HG02981 (cell line): ENCODE results near the gene AMIGO3.
A peak's percentile ranks its signal among the peaks of the same experiment; 100 is the strongest.
"Not testable (repeated sequence)": the region's sequence is repeated elsewhere in the genome, so short reads cannot be mapped to it uniquely, and the experiment has no call there.

Experiments
- ATAC-seq: cut with Tn5 transposase; IDR thresholded peaks from one replicate; pipeline ENCODE4 v1.9.1; 2021; ENCODE audit warnings: mild to moderate bottlenecking, moderate library complexity; ENCODE audit not compliant: unreplicated experiment

Gene AMIGO3

GRCh38 chr3:49689908-49690624 lies 29.4 kb downstream of the AMIGO3 start:
- not testable (repeated sequence) for ATAC-seq

- ATAC-seq, result peak; percentile 51
These were observed 30.2 kb downstream of the AMIGO3 start, which contains the start of the genes MST1 and RNF123 for GRCh38 chr3:49689046-49689907. Gene MST1, minus strand, starts transcription at chr3:49689474. Its CDS starts 783 bp downstream, at chr3:49688691. Gene RNF123, plus strand, starts transcription at chr3:49689557. Its CDS starts 1,609 bp downstream, at chr3:49691166.

GRCh38 chr3:49688338-49689045 lies 31.0 kb downstream of the AMIGO3 start:
- ATAC-seq, result not testable (repeated sequence)

GRCh38 chr3:49687424-49687795 lies 32.1 kb downstream of the AMIGO3 start:
- not testable (repeated sequence) for ATAC-seq

GRCh38 chr3:49686769-49687423 lies 32.6 kb downstream of the AMIGO3 start:
- ATAC-seq, result not testable (repeated sequence)

GRCh38 chr3:49686346-49686745 lies 33.1 kb downstream of the AMIGO3 start:
- not testable (repeated sequence) for ATAC-seq

- not testable (repeated sequence) for ATAC-seq
These were observed 33.6 kb downstream of the AMIGO3 start for GRCh38 chr3:49685846-49686245.

GRCh38 chr3:49685103-49685502 lies 34.4 kb downstream of the AMIGO3 start:
- ATAC-seq, result not testable (repeated sequence)

GRCh38 chr3:49684453-49684852 lies 35.0 kb downstream of the AMIGO3 start:
- not testable (repeated sequence) for ATAC-seq

- ATAC-seq, result no peak
These were observed 36.3 kb downstream of the AMIGO3 start for GRCh38 chr3:49683162-49683561.

- ATAC-seq, result no peak
These were observed 37.9 kb downstream of the AMIGO3 start for GRCh38 chr3:49681543-49681942.

GRCh38 chr3:49681232-49681522 lies 38.3 kb downstream of the AMIGO3 start:
- ATAC-seq, result no peak

GRCh38 chr3:49680493-49681231 lies 38.8 kb downstream of the AMIGO3 start:
- no peak for ATAC-seq

- no peak for ATAC-seq
These were observed 43.6 kb downstream of the AMIGO3 start for GRCh38 chr3:49675912-49676311.

GRCh38 chr3:49674497-49674983 lies 44.9 kb downstream of the AMIGO3 start:
- peak; percentile 10 for ATAC-seq

- peak; percentile 77 for ATAC-seq
These were observed 45.6 kb downstream of the AMIGO3 start, which contains the start of gene APEH for GRCh38 chr3:49673715-49674496. Gene APEH, plus strand, starts transcription at chr3:49674351. Its CDS starts 51 bp downstream, at chr3:49674402.

- ATAC-seq, result no peak
These were observed 46.3 kb downstream of the AMIGO3 start for GRCh38 chr3:49673121-49673714.
